OCI-LY3 (cell line): ENCODE data around the gene SFTPA1.
"Not testable (repeated sequence)": the region's sequence is repeated elsewhere in the genome, so short reads cannot be mapped to it uniquely, and the experiment has no call there.

Experiments used
- H2AFZ ChIP-seq: fragments of 200-600, 300-600 bp; shearing (Covaris generic); 2 replicates; pipeline ENCODE4 v1.6.0; 2014; ENCODE audit warnings: antibody characterized with exemption, low read depth, low read length
- H3K27ac ChIP-seq: fragments of 200-600, 300-600 bp; sonication (generic); 2 replicates; pipeline ENCODE4 v1.5.1; 2014; ENCODE audit warnings: mild to moderate bottlenecking, low read length, moderate library complexity, mixed read lengths
- H3K27me3 ChIP-seq: fragments of 200-600, 300-600 bp; sonication (generic); 2 replicates; pipeline ENCODE4 v1.6.1; 2014; ENCODE audit warnings: low read depth, low read length, mixed read lengths
- H3K36me3 ChIP-seq: fragments of 200-600, 300-600 bp; sonication (generic); replicated peaks from 2 replicates; pipeline ENCODE3; 2014; ENCODE audit warnings: low read depth, low read length, mixed read lengths
- H3K4me1 ChIP-seq: fragments of 300-600, 200-600 bp; sonication (generic); 2 replicates; pipeline ENCODE4 v1.6.1; 2014; ENCODE audit warnings: low read length, mixed read lengths
- H3K4me2 ChIP-seq: fragments of 200-600, 300-600 bp; sonication (generic); 2 replicates; pipeline ENCODE4 v1.6.1; 2014; ENCODE audit warnings: low read length, mixed read lengths
- H3K4me3 ChIP-seq: fragments of 300-600, 200-600 bp; sonication (generic); 2 replicates; pipeline ENCODE4 v1.5.1; 2014; ENCODE audit warnings: antibody characterized with exemption, mild to moderate bottlenecking, low read length, moderate library complexity
- H3K79me2 ChIP-seq: fragments of 300-600, 200-600 bp; shearing (Covaris generic); 2 replicates; pipeline ENCODE4 v1.6.1; 2014; ENCODE audit warnings: mild to moderate bottlenecking, low read length, mixed read lengths
- H3K9ac ChIP-seq: fragments of 300-600, 200-600 bp; shearing (Covaris generic); 2 replicates; pipeline ENCODE4 v1.6.0; 2014; ENCODE audit warnings: mild to moderate bottlenecking, low read length, moderate library complexity
- H3K9me3 ChIP-seq: fragments of 200-600, 300-600 bp; shearing (Covaris generic); 2 replicates; pipeline ENCODE4 v1.6.1; 2014; ENCODE audit warnings: low read length, mixed read lengths; ENCODE audit not compliant: insufficient read depth
- H4K20me1 ChIP-seq: fragments of 200-600, 300-600 bp; sonication (generic); 2 replicates; pipeline ENCODE4 v1.6.1; 2016; ENCODE audit warnings: low read length, mixed read lengths; ENCODE audit not compliant: insufficient read depth
- CTCF ChIP-seq: fragments of 200-600, 300-600 bp; sonication (generic); IDR thresholded peaks from 2 replicates; pipeline ENCODE4 v1.5.1; 2014; ENCODE audit warnings: antibody characterized with exemption, low read length, low read depth
- EZH2phosphoT487 ChIP-seq: fragments of 200-600 bp; shearing (Covaris generic); IDR thresholded peaks from 2 replicates; pipeline ENCODE4 v1.6.1; 2018; ENCODE audit warnings: antibody characterized with exemption, mixed run types, low read depth

Gene SFTPA1

GRCh38 chr10:79579361-79579760, 31.4 kb upstream of the SFTPA1 start:
- no peak overlapping the region for H3K4me2 ChIP-seq
- no peak overlapping the region for H3K4me3 ChIP-seq
- H3K79me2 ChIP-seq: no peaks in the 10 kb centered on the region
- no peaks in the 10 kb centered on the region for H3K36me3 ChIP-seq
- TF ChIP-seq CTCF (no peak), EZH2phosphoT487 (no peak)
- H3K27me3 ChIP-seq: peaks cover 15% of the 10 kb centered on the region
- H3K9ac ChIP-seq: no peak overlapping the region
- no peak overlapping the region for H2AFZ ChIP-seq
- H3K27ac ChIP-seq: no peak overlapping the region
- no peaks in the 10 kb centered on the region for H4K20me1 ChIP-seq
- no peaks in the 10 kb centered on the region for H3K4me1 ChIP-seq
- no peaks in the 10 kb centered on the region for H3K9me3 ChIP-seq

GRCh38 chr10:79581044-79581443, 29.7 kb upstream of the SFTPA1 start:
- Histone ChIP-seq H3K27me3 (peaks cover 15% of the 10 kb centered on the region), H3K4me3 (no peak overlapping the region), H3K4me2 (no peak overlapping the region), H4K20me1 (no peaks in the 10 kb centered on the region), H3K36me3 (no peaks in the 10 kb centered on the region), H3K27ac (no peak overlapping the region), H3K4me1 (no peaks in the 10 kb centered on the region), H3K9ac (no peak overlapping the region), H2AFZ (no peak overlapping the region), H3K79me2 (no peaks in the 10 kb centered on the region), H3K9me3 (no peaks in the 10 kb centered on the region)
- no peak for TF ChIP-seq CTCF
- no peak for TF ChIP-seq EZH2phosphoT487

- Histone ChIP-seq H3K9me3 (no peaks in the 10 kb centered on the region), H3K27ac (no peak overlapping the region), H3K27me3 (peaks cover 15% of the 10 kb centered on the region), H2AFZ (no peak overlapping the region), H3K36me3 (no peaks in the 10 kb centered on the region), H3K4me2 (no peak overlapping the region), H3K79me2 (no peaks in the 10 kb centered on the region), H3K4me1 (no peaks in the 10 kb centered on the region), H3K9ac (no peak overlapping the region), H4K20me1 (no peaks in the 10 kb centered on the region), H3K4me3 (no peak overlapping the region)
- no peak for TF ChIP-seq EZH2phosphoT487
- TF ChIP-seq CTCF: no peak
Observed at GRCh38 chr10:79582096-79582495, 28.6 kb upstream of the SFTPA1 start.

- not testable (repeated sequence) for H3K79me2 ChIP-seq, H3K4me3 ChIP-seq, H3K36me3 ChIP-seq, H3K9me3 ChIP-seq, H3K9ac ChIP-seq, H2AFZ ChIP-seq, H4K20me1 ChIP-seq, H3K4me1 ChIP-seq, H3K4me2 ChIP-seq, H3K27ac ChIP-seq, H3K27me3 ChIP-seq
Observed at GRCh38 chr10:79582954-79583353, 27.8 kb upstream of the SFTPA1 start.

GRCh38 chr10:79583488-79584024, 27.2 kb upstream of the SFTPA1 start:
- Histone ChIP-seq H3K4me3 (no peak overlapping the region), H3K79me2 (no peaks in the 10 kb centered on the region), H3K27ac (no peak overlapping the region), H3K9me3 (no peaks in the 10 kb centered on the region), H3K4me2 (no peak overlapping the region), H4K20me1 (no peaks in the 10 kb centered on the region), H3K36me3 (no peaks in the 10 kb centered on the region), H3K4me1 (no peaks in the 10 kb centered on the region), H3K27me3 (peaks cover 4% of the 10 kb centered on the region; the same call in 1 of the 2 replicates), H2AFZ (no peak overlapping the region), H3K9ac (no peak overlapping the region)
- TF ChIP-seq EZH2phosphoT487: no peak
- no peak for TF ChIP-seq CTCF
